ENCODE measurements around the gene GGACT.

The GGACT gene

DNA sequence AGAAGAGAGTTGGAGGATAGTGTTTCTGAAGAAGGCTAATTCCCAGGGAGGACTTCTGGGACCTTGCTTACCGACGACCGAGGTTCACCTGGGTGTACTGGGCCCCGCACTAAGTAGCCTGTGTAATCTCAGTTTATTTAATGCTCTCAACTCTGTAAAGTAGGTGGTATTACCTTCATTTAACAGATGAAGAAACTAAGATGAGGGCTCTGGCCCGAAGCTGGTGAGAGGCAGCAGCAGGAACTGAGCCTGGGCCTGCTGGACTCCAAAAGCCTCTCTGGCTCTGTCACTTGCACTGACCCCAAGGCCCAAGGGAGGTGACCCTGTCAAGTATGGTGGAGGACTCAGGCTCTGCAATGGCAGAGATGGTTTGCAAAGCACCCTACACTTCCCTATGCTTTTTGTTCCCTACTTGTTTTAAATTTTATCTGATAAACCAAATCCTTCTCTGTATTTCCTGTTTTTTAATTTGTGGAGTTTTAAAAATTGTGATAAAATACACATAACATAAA lies 50.6 kb downstream of the GGACT start:
- H4K20me1 ChIP-seq (ENCODE audit: insufficient read depth, low read length), result no peaks in the 10 kb centered on the region
- no peak overlapping the region for H2AFZ ChIP-seq (ENCODE audit: low read depth, low read length)
- ATAC-seq (ENCODE audit: insufficient read depth, low read depth) (no peak), DNase-seq (no peak)
- no peak overlapping the region for H3K9ac ChIP-seq (ENCODE audit: low read depth, low read length)
- H3K4me2 ChIP-seq (ENCODE audit: insufficient read depth, low read length), result no peak overlapping the region
- H3K4me3 ChIP-seq (ENCODE audit: low read depth in 1 of 2, low read length in 2 of 2), result no peak overlapping the region
- no peaks in the 10 kb centered on the region for H3K9me3 ChIP-seq (ENCODE audit: insufficient read depth, low read length, severe bottlenecking)
- H3K79me2 ChIP-seq (ENCODE audit: insufficient read depth, low read length), result no peaks in the 10 kb centered on the region
- H3K4me1 ChIP-seq (ENCODE audit: insufficient read depth, low read length), result no peaks in the 10 kb centered on the region
- H3K27ac ChIP-seq (ENCODE audit: low read length), result no peak overlapping the region
- no peak for TF ChIP-seq CTCF (IDR thresholded peaks at IDR 0.05; ENCODE audit: borderline replicate concordance, extremely low read depth, low read length, poor library complexity, severe bottlenecking)
- TF ChIP-seq EZH2 (IDR thresholded peaks at IDR 0.05; ENCODE audit: borderline replicate concordance, low read depth, low read length, severe bottlenecking), result no peak
- H3K36me3 ChIP-seq (ENCODE audit: insufficient read depth, low read length), result no peaks in the 10 kb centered on the region
- no peaks in the 10 kb centered on the region for H3K27me3 ChIP-seq (ENCODE audit: insufficient read depth, low read length, poor library complexity)

- no peaks in the 10 kb centered on the region for H3K9me3 ChIP-seq (ENCODE audit: insufficient read depth, low read length, severe bottlenecking)
- ATAC-seq (ENCODE audit: insufficient read depth, low read depth) (no peak), DNase-seq (no peak)
- H3K27ac ChIP-seq (ENCODE audit: low read length), result no peak overlapping the region
- H2AFZ ChIP-seq (ENCODE audit: low read depth, low read length), result no peak overlapping the region
- H3K4me1 ChIP-seq (ENCODE audit: insufficient read depth, low read length), result no peaks in the 10 kb centered on the region
- H3K27me3 ChIP-seq (ENCODE audit: insufficient read depth, low read length, poor library complexity), result no peaks in the 10 kb centered on the region
- no peak overlapping the region for H3K9ac ChIP-seq (ENCODE audit: low read depth, low read length)
- no peaks in the 10 kb centered on the region for H3K79me2 ChIP-seq (ENCODE audit: insufficient read depth, low read length)
- no peak overlapping the region for H3K4me3 ChIP-seq (ENCODE audit: low read depth in 1 of 2, low read length in 2 of 2)
- no peaks in the 10 kb centered on the region for H3K36me3 ChIP-seq (ENCODE audit: insufficient read depth, low read length)
- no peak overlapping the region for H3K4me2 ChIP-seq (ENCODE audit: insufficient read depth, low read length)
- TF ChIP-seq EZH2 (IDR thresholded peaks at IDR 0.05; ENCODE audit: borderline replicate concordance, low read depth, low read length, severe bottlenecking), result no peak
- TF ChIP-seq CTCF (IDR thresholded peaks at IDR 0.05; ENCODE audit: borderline replicate concordance, extremely low read depth, low read length, poor library complexity, severe bottlenecking), result no peak
- no peaks in the 10 kb centered on the region for H4K20me1 ChIP-seq (ENCODE audit: insufficient read depth, low read length)
Observed at GRCh38 chr13:100537486-100537885, 51.1 kb downstream of the GGACT start.

GRCh38 chr13:100536643-100537180 lies 51.9 kb downstream of the GGACT start:
- Histone ChIP-seq H3K79me2 (ENCODE audit: insufficient read depth, low read length) (no peaks in the 10 kb centered on the region), H3K9me3 (ENCODE audit: insufficient read depth, low read length, severe bottlenecking) (no peaks in the 10 kb centered on the region), H3K4me1 (ENCODE audit: insufficient read depth, low read length) (no peaks in the 10 kb centered on the region), H3K9ac (ENCODE audit: low read depth, low read length) (no peak overlapping the region), H3K27ac (ENCODE audit: low read length) (no peak overlapping the region), H4K20me1 (ENCODE audit: insufficient read depth, low read length) (no peaks in the 10 kb centered on the region), H3K4me3 (ENCODE audit: low read depth in 1 of 2, low read length in 2 of 2) (no peak overlapping the region), H3K36me3 (ENCODE audit: insufficient read depth, low read length) (no peaks in the 10 kb centered on the region), H3K4me2 (ENCODE audit: insufficient read depth, low read length) (no peak overlapping the region), H3K27me3 (ENCODE audit: insufficient read depth, low read length, poor library complexity) (no peaks in the 10 kb centered on the region), H2AFZ (ENCODE audit: low read depth, low read length) (no peak overlapping the region)
- DNase-seq (no peak), ATAC-seq (ENCODE audit: insufficient read depth, low read depth) (no peak)
- TF ChIP-seq CTCF (IDR thresholded peaks at IDR 0.05; ENCODE audit: borderline replicate concordance, extremely low read depth, low read length, poor library complexity, severe bottlenecking) (no peak), EZH2 (IDR thresholded peaks at IDR 0.05; ENCODE audit: borderline replicate concordance, low read depth, low read length, severe bottlenecking) (no peak)
